GM12878 (cell line): ENCODE results near the gene MELTF. TPM values are rescaled to one million over a fixed set of nuclear protein-coding genes. Genes with fewer than 3 reads are reported as not detected.

ENCODE experiments used
- ATAC-seq: fragments of 200-7000 bp; cut with Tn5 transposase; 3 replicates; pipeline ENCODE4 v1.9.1; 2020; ENCODE audit warnings: mild to moderate bottlenecking, moderate library complexity
- BruUV-seq: library from RNA; stranded (reverse); fragments of 400-500 nt; replicated peaks from 2 replicates; lab custom pipeline; 2021; lab: Mats Ljungman, UMichigan
- CTCF ChIA-PET: fragments of 300-600 bp; sonication (Branson Sonifier 250); formaldehyde crosslinking; extraction: SDS; loops from one replicate; lab custom pipeline; 2021; ENCODE audit warnings: inconsistent platforms; lab: Yijun Ruan, JAX
- POLR2A ChIA-PET: fragments of 350-600 bp; formaldehyde crosslinking; extraction: SDS; loops from one replicate; lab custom pipeline; 2021; ENCODE audit warnings: inconsistent platforms; lab: Charles Lee
- RAD21 ChIA-PET: fragments of 300-600 bp; sonication (Branson Sonifier 250); formaldehyde crosslinking; loops from one replicate; lab custom pipeline; 2023; ENCODE audit warnings: antibody characterized with exemption; ENCODE audit not compliant: unreplicated experiment; lab: Charles Lee
- SMC1A ChIA-PET: fragments of 300-600 bp; sonication (Branson Sonifier 250); formaldehyde crosslinking; loops from one replicate; lab custom pipeline; 2023; ENCODE audit not compliant: unreplicated experiment, uncharacterized antibody; lab: Charles Lee
- DNase-seq: peaks from one replicate; pipeline ENCODE4 v3.0.0-alpha.2; 2011; ENCODE audit warnings: low read depth, low spot score
- FAIRE-seq: peaks from 3 replicates; lab custom pipeline; 2011; peaks lifted over from hg19 to GRCh38; lab: Jason Lieb, UNC
- H2AFZ ChIP-seq: 2 replicates; pipeline ENCODE4 v1.6.0; 2011; ENCODE audit warnings: low read depth, low read length, control low read depth; ENCODE audit not compliant: control insufficient read depth
- H3K27ac ChIP-seq: 2 replicates; pipeline ENCODE4 v1.5.1; 2011; ENCODE audit warnings: control low read depth; ENCODE audit not compliant: control insufficient read depth, insufficient read depth
- H3K27me3 ChIP-seq, 2 experiments: replicated peaks in 1 of 2; 2 replicates each; pipeline versions ENCODE4 v1.6.0 to v1.6.1; 2011; ENCODE audit warnings: low read length in 1 of 2; ENCODE audit not compliant: control insufficient read depth in 2 of 2, insufficient read depth in 2 of 2
- H3K36me3 ChIP-seq, 2 experiments: 2 replicates each; pipeline ENCODE4 v1.5.1; 2011; ENCODE audit warnings: low read length in 1 of 2; ENCODE audit not compliant: control insufficient read depth in 2 of 2, insufficient read depth in 2 of 2
- H3K4me1 ChIP-seq: 2 replicates; pipeline ENCODE4 v1.6.1; 2011; ENCODE audit warnings: mild to moderate bottlenecking, low read length, moderate library complexity, mixed read lengths; ENCODE audit not compliant: control insufficient read depth, insufficient read depth
- H3K4me2 ChIP-seq: 2 replicates; pipeline ENCODE4 v1.6.0; 2011; ENCODE audit warnings: control low read depth; ENCODE audit not compliant: control insufficient read depth, insufficient read depth
- H3K4me3 ChIP-seq: fragments of 200-600 bp; sonication (generic); 2 replicates; pipeline ENCODE4 v1.5.1; 2016
- H3K79me2 ChIP-seq: 2 replicates; pipeline ENCODE4 v1.6.0; 2011; ENCODE audit warnings: low read length; ENCODE audit not compliant: control insufficient read depth, insufficient read depth
- H3K9ac ChIP-seq: 2 replicates; pipeline ENCODE4 v1.8.0; 2011; ENCODE audit warnings: low read length, control low read depth, mixed read lengths; ENCODE audit not compliant: control insufficient read depth, insufficient read depth
- H3K9me3 ChIP-seq: replicated peaks from 3 replicates; pipeline ENCODE4 v1.5.1; 2011; ENCODE audit warnings: mild to moderate bottlenecking, low read length; ENCODE audit not compliant: control insufficient read depth, insufficient read depth
- H4K20me1 ChIP-seq: 2 replicates; pipeline ENCODE4 v1.6.0; 2011; ENCODE audit not compliant: control insufficient read depth, insufficient read depth
- BHLHE40 ChIP-seq, 2 experiments: fragments of 450-650 bp in 1 of 2; IDR thresholded peaks; 2 replicates each; pipeline ENCODE4 v1.6.1; 2011 to 2017; ENCODE audit warnings: low read depth in 2 of 2, borderline replicate concordance in 1 of 2, improper control_type of control experiment in 1 of 2, low read length in 1 of 2, mild to moderate bottlenecking in 1 of 2
- IKZF2 ChIP-seq, 2 experiments: fragments of 450-650 bp; IDR thresholded peaks; 2 replicates each; pipeline ENCODE4 v1.6.1; 2017; ENCODE audit warnings: mild to moderate bottlenecking in 2 of 2, moderate library complexity in 2 of 2
- LARP7 ChIP-seq: fragments of 450-650 bp; IDR thresholded peaks from 2 replicates; pipeline ENCODE4 v1.6.1; 2017; ENCODE audit warnings: mild to moderate bottlenecking
- TCF3 ChIP-seq: IDR thresholded peaks from 2 replicates; pipeline ENCODE4 v1.6.1; 2012; ENCODE audit warnings: low read depth, mild to moderate bottlenecking, low read length, borderline replicate concordance; ENCODE audit not compliant: insufficient read depth
- WRNIP1 ChIP-seq: IDR thresholded peaks from 2 replicates; pipeline ENCODE4 v1.6.1; 2011; ENCODE audit warnings: low read depth, low read length, improper control_type of control experiment, borderline replicate concordance
- ZNF207 ChIP-seq: fragments of 450-650 bp; IDR thresholded peaks from 2 replicates; pipeline ENCODE4 v1.6.1; 2014; ENCODE audit warnings: antibody characterized with exemption, mild to moderate bottlenecking, borderline replicate concordance
- ZNF592 ChIP-seq: fragments of 450-650 bp; IDR thresholded peaks from 2 replicates; pipeline ENCODE4 v1.6.1; 2017; ENCODE audit warnings: mild to moderate bottlenecking, moderate library complexity
- WGBS: methylation state at CpG from one replicate; pipeline ENCODE4 v1.1.6; 2016; ENCODE audit warnings: low lambda C conversion rate; ENCODE audit not compliant: insufficient replicate concordance, insufficient coverage; ENCODE audit errors: missing lambda C conversion rate; 5-methylcytosine and 5-hydroxymethylcytosine counted together
- in situ Hi-C: fragments of 300-500 bp; cut with MboI; formaldehyde crosslinking; loops from 9 replicates; pipeline ENCODE4 v1.14.3; 2018; ENCODE audit warnings: mixed read lengths
- intact Hi-C: fragments of 100-400 bp; cut with micrococcal nuclease; formaldehyde crosslinking; loops from one replicate; pipeline ENCODE4 v1.14.2; 2022; ENCODE audit not compliant: unreplicated experiment
- polyA plus RNA-seq, 11 experiments: library from polyadenylated mRNA; depleted of rRNA in 4 of 11; unstranded in 6 of 11; stranded (reverse) in 5 of 11; fragments of >200 nt; fragmentation: Nextera tagmentation in 4 of 11; fragmentation: Illumina TruSeq in 1 of 11; extraction: Ambion mirVana in 4 of 11; extraction: Trizol in 1 of 11; gene quantifications; 1 replicate in 1 of 11; 2 replicates in 10 of 11; pipeline versions ENCODE4 v1.2.1 to v1.2.3, GENCODE V29; 2011 to 2016; ENCODE audit warnings: inconsistent platforms in 2 of 11, missing spikeins in 2 of 11, low read depth in 1 of 11
- total RNA-seq, 4 experiments: library from RNA; depleted of rRNA in 3 of 4; stranded (reverse); fragments of >200 nt in 3 of 4; fragmentation: Illumina TruSeq in 1 of 4; extraction: Trizol in 1 of 4; gene quantifications; 2 replicates each; pipeline versions ENCODE4 v1.2.1 to v1.2.3, GENCODE V29; 2013 to 2021

MELTF gene
- total and polyA plus RNA-seq, 10 of the 15 experiments (the other 5 are each of a cell fraction or from before 2014, with no cell fraction given), result 0.55 to 49.1 (median 11.1) TPM

- no peak overlapping the region for H3K27ac ChIP-seq
- no peak for TF ChIP-seq LARP7
- TF ChIP-seq BHLHE40 (IDR thresholded peaks at IDR 0.05; ENCODE audit: borderline replicate concordance in 1 of 2, low read depth in 2 of 2, low read length in 1 of 2), result no peak
- no peak for TF ChIP-seq ZNF592
- no peak for TF ChIP-seq IKZF2 (IDR thresholded peaks at IDR 0.05)
- no peak for TF ChIP-seq WRNIP1
- TF ChIP-seq TCF3, result no peak
- TF ChIP-seq ZNF207, result no peak
- H3K4me1 ChIP-seq, result no peaks in the 10 kb centered on the region
- no TSS peak for BruUV-seq
- H3K27me3 ChIP-seq, result no peaks in the 10 kb centered on the region
- 86% methylated on average over 10 of the region's 10 CpGs for WGBS
- H3K9me3 ChIP-seq, result no peaks in the 10 kb centered on the region
- in situ Hi-C loops, result loop anchor here (25.0 kb wide), 1 partner anchor 522 kb away; no protein-coding TSS in a partner anchor
- H4K20me1 ChIP-seq, result no peaks in the 10 kb centered on the region
- H3K4me3 ChIP-seq, result no peak overlapping the region
- FAIRE-seq (no peak), ATAC-seq (no peak), DNase-seq (no peak)
- ChIA-PET CTCF (interaction anchor here (0.7 to 1.5 kb wide), 3 partner anchors 10 to 193 kb away, joined by 3 to 5 read pairs (median 3); no protein-coding TSS in a partner anchor), RAD21 (no interaction called here), SMC1A (interaction anchor here (1.4 to 1.5 kb wide), 2 partner anchors 12 to 153 kb away, joined by 3 to 4 read pairs; no protein-coding TSS in a partner anchor), POLR2A (no interaction called here)
- H2AFZ ChIP-seq, result no peak overlapping the region
- no peak overlapping the region for H3K4me2 ChIP-seq
- H3K36me3 ChIP-seq, result no peaks in the 10 kb centered on the region
- H3K79me2 ChIP-seq, result no peaks in the 10 kb centered on the region
- intact Hi-C loops, result no loop called here
- no peak overlapping the region for H3K9ac ChIP-seq
Measured at GRCh38 chr3:196990601-196991007, 39.0 kb downstream of the MELTF start.
